ENCODE measurements around the gene KCNMA1. TPM values are rescaled to one million over a fixed set of nuclear protein-coding genes. Genes with fewer than 3 reads are reported as not detected.

The KCNMA1 gene
- total and polyA plus RNA-seq, 9 of the 15 experiments (the other 6 are each of a cell fraction or from before 2014, with no cell fraction given): 0.01 to 0.95 (median 0.15) TPM; not detected in 4

- no peak for TF ChIP-seq MNT (conservative IDR thresholded peaks at IDR 0.05)
- TF ChIP-seq HNRNPK (IDR thresholded peaks at IDR 0.05; ENCODE audit: low read depth, low read length, poor library complexity, severe bottlenecking): no peak
- TF ChIP-seq SMAD1 (IDR thresholded peaks at IDR 0.05; ENCODE audit: low read depth, low read length, partially characterized antibody): no peak
- no peak for TF ChIP-seq ZNF253 (CRISPR knock-in tag; conservative IDR thresholded peaks at IDR 0.05)
- TF ChIP-seq CEBPG (CRISPR knock-in tag; IDR thresholded peaks at IDR 0.05): no peak
- no peak for TF ChIP-seq CEBPG (tag; conservative IDR thresholded peaks at IDR 0.05 in 1 of 2, IDR thresholded peaks at IDR 0.05 in 1 of 2)
- TF ChIP-seq MEF2A (IDR thresholded peaks at IDR 0.05; ENCODE audit: control insufficient read depth, low read depth, low read length): no peak
- TF ChIP-seq ZHX1 (conservative IDR thresholded peaks at IDR 0.05; ENCODE audit: low read length): no peak
- no peak for TF ChIP-seq MEF2D (tag; conservative IDR thresholded peaks at IDR 0.05; ENCODE audit: low read depth)
- TF ChIP-seq MBD2 (IDR thresholded peaks at IDR 0.05; ENCODE audit: borderline replicate concordance, low read depth): no peak
Measured at GRCh38 chr10:76997631-76998030, 640.0 kb downstream of the KCNMA1 start (continued).
